Placental epithelial cell (primary cell): ENCODE results near the gene ZFR. TPM values are rescaled to one million over a fixed set of nuclear protein-coding genes. Genes with fewer than 3 reads are reported as not detected.

Source experiments
- small RNA-seq: library from RNA; depleted of rRNA; stranded (forward); fragments of <200 nt; gene quantifications from one replicate; pipeline ENCODE3, GENCODE V24; 2012
- total RNA-seq: library from RNA; depleted of rRNA; stranded (reverse); fragments of >200 nt; gene quantifications from 2 replicates; pipeline ENCODE4 v1.2.3, GENCODE V29; 2012

The ZFR gene
- 86.0 and 104 TPM in 2 replicates for total RNA-seq

DNA sequence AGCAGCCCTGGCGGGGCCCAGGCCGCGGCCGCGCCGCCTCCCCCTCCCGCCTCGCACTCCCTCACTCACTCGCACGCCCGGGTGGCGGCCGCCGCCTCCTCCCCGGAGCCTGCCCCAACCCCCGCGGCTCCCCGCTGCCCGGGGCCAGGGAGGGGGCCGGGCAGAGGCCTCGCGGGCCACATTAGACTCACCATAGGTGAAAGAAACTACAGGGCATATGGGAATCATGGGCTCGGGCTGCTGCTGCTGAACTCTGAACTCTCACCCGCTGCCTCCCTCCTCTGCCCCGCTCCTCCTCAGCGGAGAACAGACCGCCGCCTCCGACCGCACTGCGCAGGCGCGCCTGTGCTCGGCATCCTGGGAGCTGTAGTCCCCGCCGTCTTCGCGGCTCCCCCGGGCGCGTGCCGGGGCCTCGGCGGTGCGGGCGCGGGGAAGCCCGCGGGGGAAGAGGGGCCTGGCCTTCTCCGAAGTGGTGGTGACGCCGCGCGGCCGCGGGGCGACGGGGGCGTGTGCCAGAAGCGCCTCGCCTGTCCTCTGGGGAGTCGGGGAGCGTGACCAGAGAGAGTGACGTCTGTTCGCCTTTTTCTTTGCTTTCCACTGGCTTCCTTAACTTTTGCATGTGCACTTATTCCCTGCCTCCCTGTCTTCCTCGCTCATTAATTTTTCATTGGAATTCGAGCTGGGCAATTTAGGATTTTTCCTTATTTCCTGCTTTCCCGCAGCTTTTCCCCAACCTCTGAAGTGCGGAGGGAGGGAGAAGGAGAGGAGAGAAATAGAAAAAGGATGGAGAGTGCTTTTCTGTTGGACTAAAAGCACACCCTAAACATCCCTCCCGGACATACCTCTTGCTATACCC is at the start of gene ZFR:
ZFR (minus strand) TSS at position 310 of the 856 bp plus-strand sequence; CDS start at position 228, 82 bp downstream.

DNA sequence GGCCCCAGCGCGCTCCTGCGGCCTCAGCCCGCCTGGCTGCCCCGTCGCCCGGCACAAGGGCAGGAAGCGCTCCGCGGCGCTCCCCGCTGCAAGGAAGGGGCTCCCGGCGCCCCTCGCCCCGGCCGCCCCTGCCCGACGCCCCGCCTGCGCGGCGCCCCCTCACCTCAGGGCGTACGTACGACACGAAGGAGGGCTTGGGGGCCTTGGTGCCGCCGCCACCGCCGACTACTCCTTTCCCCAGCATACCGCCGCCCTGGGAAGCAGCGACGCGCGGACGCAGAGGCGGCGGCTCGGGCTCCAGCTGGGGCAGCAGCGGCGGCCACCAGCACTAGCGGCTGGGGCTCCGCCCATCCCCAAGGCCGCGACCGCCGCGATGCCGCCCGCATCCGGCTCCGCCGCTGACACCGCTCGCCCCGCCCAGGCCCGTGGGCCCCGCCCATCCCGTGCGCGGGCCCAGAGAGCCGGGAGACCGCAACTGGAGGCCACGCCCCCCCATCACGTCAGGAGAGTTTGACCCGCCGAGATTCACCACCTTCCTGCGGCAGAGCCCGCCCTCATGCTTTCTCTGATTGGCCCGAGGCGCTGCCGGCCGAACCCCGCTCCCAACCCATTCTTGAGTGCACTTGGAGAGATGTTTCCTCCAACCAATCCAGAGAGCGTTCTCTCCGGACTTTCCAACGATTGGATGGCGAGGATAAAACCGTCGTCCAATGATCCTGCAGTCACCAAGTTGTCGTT is 131.8 kb downstream of the ZFR start, which contains the start of gene MTMR12:
MTMR12 (minus strand) TSS at position 345 of the 738 bp plus-strand sequence; CDS start at position 244, 101 bp downstream.

Small RNA genes within 50 kb of the gene (small RNA-seq; reads per million reads assigned to genes)
- gene MIR579 (not detected), gene RNU6-378P (1.6 reads per million, percentile 73 among the genes with 10 or more reads in this experiment)

Other genes starting within 250 kb of the ZFR start
- gene MTMR12, start 131.8 kb downstream of the ZFR start, total RNA-seq = 12.4 and 12.6 TPM in 2 replicates
- 45.9 and 124 TPM in 2 replicates for gene SUB1, start 140.8 kb upstream of the ZFR start, total RNA-seq